Measurements from ENCODE around the gene KIAA1958. TPM values are rescaled to one million over a fixed set of nuclear protein-coding genes. Genes with fewer than 3 reads are reported as not detected.

Gene KIAA1958
- total and polyA plus RNA-seq, 2 of the 8 experiments (the other 6 are each of a cell fraction or from before 2014, with no cell fraction given) = 11.4 to 43.8 TPM

DNA sequence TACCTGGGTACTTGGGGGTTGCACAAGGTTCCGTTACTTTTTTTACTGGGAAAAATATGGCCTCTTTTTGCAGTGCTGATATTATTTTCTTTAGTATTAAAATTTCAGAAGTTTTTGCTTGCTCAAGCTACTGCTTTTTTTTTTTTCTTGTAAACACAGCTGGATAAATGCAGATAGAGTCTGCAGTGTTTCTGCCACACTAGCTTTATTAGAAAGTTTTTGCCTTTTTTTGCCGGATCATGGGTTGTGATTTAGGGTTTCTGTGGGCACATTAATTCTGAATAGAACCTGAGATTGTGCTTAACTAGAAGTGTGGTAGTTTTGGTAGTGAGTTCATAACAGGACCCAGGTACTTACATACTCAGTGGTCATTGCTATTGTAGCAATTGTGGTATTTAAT is 19.9 kb downstream of the KIAA1958 start:
- Histone ChIP-seq H3K4me2 (ENCODE audit: insufficient read depth in 1 of 2, low read depth in 2 of 2, low read length in 2 of 2) (no peak overlapping the region), H3K79me1 (ENCODE audit: low read depth, low read length) (peaks cover 11% of the 10 kb centered on the region), H2BK120ac (replicated peaks; ENCODE audit: low read depth, low read length) (no peak overlapping the region), H3K23ac (ENCODE audit: insufficient read length) (no peak overlapping the region), H2BK12ac (ENCODE audit: low read depth, low read length) (no peak overlapping the region), H3K27ac (ENCODE audit: low read depth, low read length) (no peak overlapping the region), H3K18ac (ENCODE audit: extremely low read depth, low read length) (no peak overlapping the region), H2BK15ac (ENCODE audit: low read length) (no peak overlapping the region), H2BK20ac (ENCODE audit: low read length) (no peak overlapping the region), H3K9me3 (ENCODE audit: insufficient read depth in 2 of 2, low read depth in 1 of 2, low read length in 1 of 2) (no peaks in the 10 kb centered on the region), H3K9ac (replicated peaks in 1 of 4; ENCODE audit: extremely low read depth in 1 of 4, low read depth in 3 of 4, low read length in 3 of 4) (no peak overlapping the region), H3K56ac (replicated peaks; ENCODE audit: insufficient read length, low read depth, low read length) (no peak overlapping the region), H2AFZ (ENCODE audit: low read length) (no peak overlapping the region), H3K4ac (replicated peaks; ENCODE audit: insufficient read length, low read depth, low read length) (no peak overlapping the region), H3K27me3 (replicated peaks in 1 of 4; ENCODE audit: control insufficient read depth in 3 of 4, extremely low read depth in 1 of 4, insufficient read depth in 3 of 4, low read length in 3 of 4) (no peaks in the 10 kb centered on the region), H3K4me3 (ENCODE audit: extremely low read depth in 1 of 4, insufficient read depth in 2 of 4, low read depth in 3 of 4, low read length in 4 of 4) (no peak overlapping the region), H2AK5ac (ENCODE audit: low read depth, low read length) (no peak overlapping the region), H3K14ac (ENCODE audit: insufficient read length) (no peak overlapping the region), H4K91ac (replicated peaks; ENCODE audit: insufficient read length, low read length) (no peak overlapping the region), H3K4me1 (replicated peaks in 1 of 4; ENCODE audit: control insufficient read depth in 3 of 4, insufficient read depth in 4 of 4, low read length in 3 of 4) (peaks cover 0 to 6% (median 1%) of the 10 kb centered on the region in 4 experiments; a peak in 4 of 7 replicates), H3K79me2 (ENCODE audit: control insufficient read depth in 1 of 2, insufficient read depth in 2 of 2, low read length in 2 of 2) (peaks cover 13 to 95% of the 10 kb centered on the region in 2 experiments; a peak in 3 of 4 replicates), H3K23me2 (ENCODE audit: low read depth, low read length) (no peaks in the 10 kb centered on the region), H3K36me3 (ENCODE audit: control insufficient read depth in 2 of 4, insufficient read depth in 4 of 4, low read length in 3 of 4) (no peaks in the 10 kb centered on the region), H2BK5ac (ENCODE audit: low read depth, low read length) (no peak overlapping the region), H4K5ac (ENCODE audit: insufficient read length, low read depth, low read length) (no peak overlapping the region), H4K20me1 (replicated peaks in 1 of 2; ENCODE audit: control insufficient read depth in 1 of 2, insufficient read depth in 2 of 2, low read length in 2 of 2) (peaks cover 0 to 6% of the 10 kb centered on the region in 2 experiments), H4K8ac (ENCODE audit: extremely low read depth, insufficient read depth, low read length) (no peak overlapping the region)
- DNase-seq (ENCODE audit: low read depth in 1 of 2, low spot score in 2 of 2) = no peak
- TF ChIP-seq POU5F1 (IDR thresholded peaks at IDR 0.05; ENCODE audit: low read depth, low read length) = no peak
- TF ChIP-seq POLR2A (IDR thresholded peaks at IDR 0.05; ENCODE audit: control extremely low read depth in 1 of 2, low read depth in 2 of 2, low read length in 2 of 2) = no peak
- no peak for TF ChIP-seq BACH1 (IDR thresholded peaks at IDR 0.05; ENCODE audit: low read length)
- no peak for TF ChIP-seq TBP (IDR thresholded peaks at IDR 0.05; ENCODE audit: low read depth, low read length)
- no peak for TF ChIP-seq RBBP5 (IDR thresholded peaks at IDR 0.05; ENCODE audit: borderline replicate concordance, low read depth, low read length)
- no peak for TF ChIP-seq SP2 (IDR thresholded peaks at IDR 0.05; ENCODE audit: low read length)
- TF ChIP-seq ZNF274 (IDR thresholded peaks at IDR 0.05; ENCODE audit: borderline replicate concordance, extremely low read depth, low read length) = no peak
- FAIRE-seq = no peak
- ChIA-PET CTCF (ENCODE audit: partially characterized antibody) (interaction anchor here (1.1 to 1.9 kb wide), 3 partner anchors 13 to 21 kb away, joined by 3 to 4 read pairs (median 4); no protein-coding TSS in a partner anchor), POLR2A (ENCODE audit: partially characterized antibody) (interaction anchor here (1.1 kb wide), 1 partner anchor 11 kb away, joined by 4 read pairs; no protein-coding TSS in a partner anchor)
- 85% methylated on average over 2 of the region's 2 CpGs; no CpG with 5 or more reads in 1 of the 2 experiments for WGBS, 2 experiments (ENCODE audit: extremely low coverage in 1 of 2, insufficient coverage in 1 of 2, insufficient read length in 1 of 2, insufficient replicate concordance in 2 of 2, low coverage in 1 of 2, low lambda C conversion rate in 2 of 2, missing lambda C conversion rate in 1 of 2)

Data from H1 (cell line).